Neuron (in vitro differentiated cells): ENCODE data around the gene AHR.
A peak's percentile ranks its signal among the peaks of the same experiment; 100 is the strongest.

ENCODE experiments used
- H2AFZ ChIP-seq: one replicate; pipeline ENCODE4 v1.6.1; 2013; ENCODE audit warnings: low read depth, mild to moderate bottlenecking, inconsistent platforms, low read length, moderate library complexity
- H3K27me3 ChIP-seq: one replicate; pipeline ENCODE4 v1.6.1; 2013; ENCODE audit warnings: low read length; ENCODE audit not compliant: insufficient read depth
- H3K36me3 ChIP-seq: one replicate; pipeline ENCODE4 v1.6.1; 2013; ENCODE audit warnings: low read length; ENCODE audit not compliant: insufficient read depth
- H3K4me1 ChIP-seq: one replicate; pipeline ENCODE4 v1.6.1; 2013; ENCODE audit warnings: low read length; ENCODE audit not compliant: insufficient read depth
- H3K4me3 ChIP-seq: 2 replicates; pipeline ENCODE4 v1.5.1; 2013; ENCODE audit warnings: mild to moderate bottlenecking, low read length, moderate library complexity
- H3K9me3 ChIP-seq: one replicate; pipeline ENCODE4 v1.6.1; 2013; ENCODE audit warnings: low read length

The AHR gene

GRCh38 chr7:17298102-17298839 lies at the start of gene AHR:
AHR (plus strand) TSS chr7:17298652; CDS start chr7:17299265, 613 bp downstream.
- Histone ChIP-seq H3K27me3 (no peaks in the 10 kb centered on the region), H2AFZ (peak within 1 kb of the TSS; percentile 97), H3K4me1 (peaks cover 12% of the 10 kb centered on the region), H3K36me3 (no peaks in the 10 kb centered on the region), H3K4me3 (peak within 1 kb of the TSS; percentile 89), H3K9me3 (no peaks in the 10 kb centered on the region)

GRCh38 chr7:17253885-17254284 lies 44.6 kb upstream of the AHR start:
- Histone ChIP-seq H3K36me3 (no peaks in the 10 kb centered on the region), H3K4me3 (no peak overlapping the region), H2AFZ (no peak overlapping the region), H3K4me1 (no peaks in the 10 kb centered on the region), H3K27me3 (no peaks in the 10 kb centered on the region), H3K9me3 (no peaks in the 10 kb centered on the region)

GRCh38 chr7:17255926-17256325 lies 42.5 kb upstream of the AHR start:
- no peaks in the 10 kb centered on the region for H3K4me1 ChIP-seq
- no peak overlapping the region for H2AFZ ChIP-seq
- no peak overlapping the region for H3K4me3 ChIP-seq
- H3K9me3 ChIP-seq: no peaks in the 10 kb centered on the region
- no peaks in the 10 kb centered on the region for H3K27me3 ChIP-seq
- no peaks in the 10 kb centered on the region for H3K36me3 ChIP-seq

DNA sequence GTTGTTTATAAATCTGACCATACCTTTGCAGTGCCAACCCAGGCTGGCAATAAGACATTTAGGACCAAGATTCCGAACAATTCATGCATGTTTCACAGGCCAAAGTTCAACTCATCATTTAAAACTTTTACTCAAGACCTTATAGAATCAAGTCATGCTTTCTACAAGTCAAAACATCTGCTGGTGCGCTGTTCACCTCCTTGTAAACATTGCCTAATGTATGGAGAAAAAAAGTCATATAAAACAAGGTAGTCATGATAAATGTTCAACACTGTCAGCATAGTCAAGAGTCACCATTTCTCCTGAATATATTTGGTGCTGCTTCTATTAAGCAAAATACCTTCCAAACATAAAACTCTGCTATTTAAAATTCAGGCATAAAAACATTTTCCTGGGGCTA lies 42.1 kb upstream of the AHR start:
- Histone ChIP-seq H3K36me3 (no peaks in the 10 kb centered on the region), H3K9me3 (no peaks in the 10 kb centered on the region), H2AFZ (no peak overlapping the region), H3K4me3 (no peak overlapping the region), H3K4me1 (no peaks in the 10 kb centered on the region), H3K27me3 (no peaks in the 10 kb centered on the region)

DNA sequence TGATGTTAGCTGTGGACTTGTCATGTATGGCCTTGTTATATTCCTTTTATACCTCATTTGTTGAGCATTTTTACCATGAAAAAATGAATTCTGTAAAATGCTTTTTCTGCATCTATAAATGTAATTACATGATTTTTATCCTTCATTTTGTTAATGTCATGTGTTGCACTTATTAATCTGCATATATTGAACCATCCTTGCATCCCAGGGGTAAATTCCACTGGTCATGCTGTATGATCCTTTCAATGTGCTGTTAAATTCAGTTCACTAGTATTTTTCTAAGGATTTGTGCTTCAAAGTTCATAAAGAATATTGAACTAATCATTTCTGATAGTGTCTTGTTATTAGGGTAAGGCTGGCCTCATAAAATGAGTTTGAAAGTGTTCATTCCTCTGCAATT lies 31.9 kb upstream of the AHR start:
- H3K27me3 ChIP-seq: no peaks in the 10 kb centered on the region
- no peaks in the 10 kb centered on the region for H3K36me3 ChIP-seq
- H3K4me1 ChIP-seq: no peaks in the 10 kb centered on the region
- H3K4me3 ChIP-seq: no peak overlapping the region
- peaks cover 13% of the 10 kb centered on the region for H3K9me3 ChIP-seq
- H2AFZ ChIP-seq: no peak overlapping the region

DNA sequence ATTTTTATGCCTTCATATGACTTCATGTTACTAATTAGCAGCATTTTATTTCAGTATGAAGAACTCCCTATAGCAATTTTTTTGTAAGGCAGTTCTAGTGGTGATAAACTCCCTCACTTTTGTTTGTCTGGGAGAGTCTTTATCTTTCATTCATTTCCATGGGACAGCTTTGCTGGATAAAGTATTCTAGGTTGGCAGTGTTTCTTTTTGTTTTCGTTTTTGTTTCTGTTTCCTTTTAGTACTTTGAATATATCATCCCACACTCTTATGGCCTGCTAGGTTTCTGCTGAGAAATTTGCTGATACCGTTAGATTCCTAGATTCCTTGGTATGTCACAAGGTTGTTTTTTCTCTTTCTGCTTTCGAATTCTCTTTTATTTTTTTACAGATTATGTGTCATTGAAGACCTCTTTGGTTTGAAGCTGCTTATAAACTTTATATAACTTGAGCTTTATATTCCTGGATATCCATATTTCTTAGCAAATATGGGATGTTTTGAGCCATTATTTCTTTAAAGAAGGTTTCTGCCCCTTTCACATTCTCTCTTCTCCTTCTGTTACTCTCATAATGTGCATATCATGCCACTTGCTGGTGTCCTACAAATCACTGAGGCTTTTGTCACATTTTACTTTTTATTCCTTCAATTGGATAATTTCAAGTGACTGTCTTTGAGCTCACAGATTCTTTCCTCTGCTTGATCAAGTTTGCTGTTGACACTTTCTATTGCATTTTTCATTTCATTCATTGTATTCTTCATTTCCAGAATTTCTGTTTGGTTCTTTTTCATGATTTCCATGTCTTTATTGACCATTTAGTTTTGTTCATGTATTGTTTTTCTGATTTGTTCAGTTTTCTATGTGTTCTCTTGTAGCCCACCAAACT lies 28.9 kb upstream of the AHR start:
- H3K4me3 ChIP-seq: no peak overlapping the region
- H3K4me1 ChIP-seq: no peaks in the 10 kb centered on the region
- H3K36me3 ChIP-seq: no peaks in the 10 kb centered on the region
- H3K27me3 ChIP-seq: no peaks in the 10 kb centered on the region
- H2AFZ ChIP-seq: no peak overlapping the region
- H3K9me3 ChIP-seq: peaks cover 13% of the 10 kb centered on the region

GRCh38 chr7:17274551-17275245 lies 23.8 kb upstream of the AHR start:
- Histone ChIP-seq H3K9me3 (peaks cover 11% of the 10 kb centered on the region), H3K4me1 (no peaks in the 10 kb centered on the region), H2AFZ (no peak overlapping the region), H3K4me3 (no peak overlapping the region), H3K36me3 (no peaks in the 10 kb centered on the region), H3K27me3 (no peaks in the 10 kb centered on the region)

- Histone ChIP-seq H3K27me3 (no peaks in the 10 kb centered on the region), H3K4me1 (no peaks in the 10 kb centered on the region), H3K4me3 (no peak overlapping the region), H3K36me3 (no peaks in the 10 kb centered on the region), H3K9me3 (peaks cover 2% of the 10 kb centered on the region), H2AFZ (no peak overlapping the region)
Observed at GRCh38 chr7:17275749-17276671, 22.4 kb upstream of the AHR start.

GRCh38 chr7:17279061-17279460 lies 19.4 kb upstream of the AHR start:
- Histone ChIP-seq H3K27me3 (no peaks in the 10 kb centered on the region), H3K9me3 (no peaks in the 10 kb centered on the region), H3K36me3 (no peaks in the 10 kb centered on the region), H3K4me1 (no peaks in the 10 kb centered on the region), H2AFZ (no peak overlapping the region), H3K4me3 (no peak overlapping the region)

- H2AFZ ChIP-seq: no peak overlapping the region
- H3K4me3 ChIP-seq: no peak overlapping the region
- no peaks in the 10 kb centered on the region for H3K4me1 ChIP-seq
- no peaks in the 10 kb centered on the region for H3K27me3 ChIP-seq
- no peaks in the 10 kb centered on the region for H3K9me3 ChIP-seq
- H3K36me3 ChIP-seq: no peaks in the 10 kb centered on the region
Observed at GRCh38 chr7:17289074-17289645, 9.3 kb upstream of the AHR start.

- no peak overlapping the region for H3K4me3 ChIP-seq
- peaks cover 2% of the 10 kb centered on the region for H3K4me1 ChIP-seq
- H3K36me3 ChIP-seq: no peaks in the 10 kb centered on the region
- H2AFZ ChIP-seq: no peak overlapping the region
- no peaks in the 10 kb centered on the region for H3K9me3 ChIP-seq
- H3K27me3 ChIP-seq: no peaks in the 10 kb centered on the region
Observed at GRCh38 chr7:17292843-17293242, 5.6 kb upstream of the AHR start.

- no peak overlapping the region for H2AFZ ChIP-seq
- H3K36me3 ChIP-seq: no peaks in the 10 kb centered on the region
- H3K27me3 ChIP-seq: no peaks in the 10 kb centered on the region
- peaks cover 3% of the 10 kb centered on the region for H3K4me1 ChIP-seq
- no peaks in the 10 kb centered on the region for H3K9me3 ChIP-seq
- no peak overlapping the region for H3K4me3 ChIP-seq
Observed at GRCh38 chr7:17293481-17293880, 5.0 kb upstream of the AHR start.
